B cell (primary cell): Measurements from ENCODE around the gene CCDC43.

Experiments used
- EZH2 ChIP-seq: IDR thresholded peaks from 2 replicates; pipeline ENCODE4 v1.6.1; 2012; ENCODE audit warnings: borderline replicate concordance, low read depth, mild to moderate bottlenecking, moderate library complexity, low read length; ENCODE audit not compliant: insufficient read depth, poor library complexity, severe bottlenecking
- TF ChIP-seq, protein P1 (sequence below): fragments of 200-600 bp; IDR thresholded peaks from one replicate; pipeline ENCODE4 v1.8.0; 2022; ENCODE audit warnings: antibody characterized with exemption, mild to moderate bottlenecking

DNA sequence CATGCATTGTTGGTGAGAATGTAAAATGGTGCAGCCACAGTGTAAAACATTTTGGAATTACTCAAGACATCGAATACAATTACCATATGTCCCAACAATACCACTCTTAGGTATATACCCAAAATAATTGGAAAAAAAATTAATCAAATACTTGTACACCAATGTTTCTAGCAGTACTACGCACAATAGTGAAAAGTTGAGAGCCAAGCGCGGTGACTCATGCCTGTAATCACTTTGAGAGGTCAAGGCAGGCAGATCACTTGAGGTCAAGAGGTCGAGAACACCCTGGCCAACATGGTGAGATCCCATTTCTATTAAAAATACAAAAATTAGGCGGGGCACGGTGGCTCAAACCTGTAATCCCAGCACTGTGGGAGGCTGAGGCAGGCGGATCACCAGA is 36.8 kb downstream of the CCDC43 start:
- TF ChIP-seq, protein P1, sequence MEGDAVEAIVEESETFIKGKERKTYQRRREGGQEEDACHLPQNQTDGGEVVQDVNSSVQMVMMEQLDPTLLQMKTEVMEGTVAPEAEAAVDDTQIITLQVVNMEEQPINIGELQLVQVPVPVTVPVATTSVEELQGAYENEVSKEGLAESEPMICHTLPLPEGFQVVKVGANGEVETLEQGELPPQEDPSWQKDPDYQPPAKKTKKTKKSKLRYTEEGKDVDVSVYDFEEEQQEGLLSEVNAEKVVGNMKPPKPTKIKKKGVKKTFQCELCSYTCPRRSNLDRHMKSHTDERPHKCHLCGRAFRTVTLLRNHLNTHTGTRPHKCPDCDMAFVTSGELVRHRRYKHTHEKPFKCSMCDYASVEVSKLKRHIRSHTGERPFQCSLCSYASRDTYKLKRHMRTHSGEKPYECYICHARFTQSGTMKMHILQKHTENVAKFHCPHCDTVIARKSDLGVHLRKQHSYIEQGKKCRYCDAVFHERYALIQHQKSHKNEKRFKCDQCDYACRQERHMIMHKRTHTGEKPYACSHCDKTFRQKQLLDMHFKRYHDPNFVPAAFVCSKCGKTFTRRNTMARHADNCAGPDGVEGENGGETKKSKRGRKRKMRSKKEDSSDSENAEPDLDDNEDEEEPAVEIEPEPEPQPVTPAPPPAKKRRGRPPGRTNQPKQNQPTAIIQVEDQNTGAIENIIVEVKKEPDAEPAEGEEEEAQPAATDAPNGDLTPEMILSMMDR = no peak
- no peak for TF ChIP-seq EZH2
